ENCODE results near the gene MARCHF3. TPM values are rescaled to one million over a fixed set of nuclear protein-coding genes. Genes with fewer than 3 reads are reported as not detected.

MARCHF3 gene
- total RNA-seq, 1 donor from 2014 or later = 16.5 TPM

GRCh38 chr5:126837242-126837641 lies 193.1 kb downstream of the MARCHF3 start:
- Histone ChIP-seq H4K20me1 (ENCODE audit: insufficient read depth, low read length) (no peaks in the 10 kb centered on the region), H3K4me1 (ENCODE audit: insufficient read depth, low read length) (no peaks in the 10 kb centered on the region), H3K27ac (ENCODE audit: low read depth, low read length) (no peak overlapping the region), H3K4me3 (ENCODE audit: insufficient read depth, low read depth, low read length) (no peak overlapping the region), H2AFZ (ENCODE audit: low read depth, low read length) (no peak overlapping the region), H3K79me2 (ENCODE audit: insufficient read depth, low read length) (no peaks in the 10 kb centered on the region), H3K9ac (ENCODE audit: low read length) (no peak overlapping the region), H3K36me3 (ENCODE audit: insufficient read depth, low read length) (peaks cover 19% of the 10 kb centered on the region), H3K9me3 (ENCODE audit: insufficient read depth, low read depth, low read length) (no peaks in the 10 kb centered on the region), H3K27me3 (ENCODE audit: insufficient read depth, low read length) (no peaks in the 10 kb centered on the region), H3K4me2 (ENCODE audit: low read length) (no peak overlapping the region)
- H3K4me3 Mint-ChIP-seq (ENCODE audit: unreplicated experiment) = no peak overlapping the region
- peaks cover 7% of the 10 kb centered on the region for H3K4me1 Mint-ChIP-seq (ENCODE audit: low read depth, unreplicated experiment)
- FAIRE-seq (no peak), DNase-seq (ENCODE audit: low read depth) (no peak)
- peaks cover 1% of the 10 kb centered on the region for H3K36me3 Mint-ChIP-seq (ENCODE audit: low read depth, unreplicated experiment)
- H3K27me3 Mint-ChIP-seq (ENCODE audit: low read depth, unreplicated experiment) = no peaks in the 10 kb centered on the region
- no peak overlapping the region for H3K27ac Mint-ChIP-seq (ENCODE audit: unreplicated experiment)
- no peak for TF ChIP-seq EZH2 (IDR thresholded peaks at IDR 0.05; ENCODE audit: insufficient read depth, low read length)
- TF ChIP-seq CTCF (IDR thresholded peaks at IDR 0.05; ENCODE audit: insufficient read depth, low read depth, low read length) = no peak
- H3K9me3 Mint-ChIP-seq (ENCODE audit: unreplicated experiment) = no peaks in the 10 kb centered on the region

GRCh38 chr5:126836778-126837177 lies 193.6 kb downstream of the MARCHF3 start:
- Mint-ChIP-seq H3K27ac (ENCODE audit: unreplicated experiment) (no peak overlapping the region), H3K9me3 (ENCODE audit: unreplicated experiment) (no peaks in the 10 kb centered on the region), H3K27me3 (ENCODE audit: low read depth, unreplicated experiment) (no peaks in the 10 kb centered on the region), H3K36me3 (ENCODE audit: low read depth, unreplicated experiment) (peaks cover 1% of the 10 kb centered on the region), H3K4me3 (ENCODE audit: unreplicated experiment) (no peak overlapping the region), H3K4me1 (ENCODE audit: low read depth, unreplicated experiment) (peaks cover 7% of the 10 kb centered on the region)
- Histone ChIP-seq H3K27ac (ENCODE audit: low read depth, low read length) (no peak overlapping the region), H3K9me3 (ENCODE audit: insufficient read depth, low read depth, low read length) (no peaks in the 10 kb centered on the region), H2AFZ (ENCODE audit: low read depth, low read length) (no peak overlapping the region), H3K4me1 (ENCODE audit: insufficient read depth, low read length) (no peaks in the 10 kb centered on the region), H3K36me3 (ENCODE audit: insufficient read depth, low read length) (peaks cover 19% of the 10 kb centered on the region), H4K20me1 (ENCODE audit: insufficient read depth, low read length) (no peaks in the 10 kb centered on the region), H3K4me2 (ENCODE audit: low read length) (no peak overlapping the region), H3K79me2 (ENCODE audit: insufficient read depth, low read length) (no peaks in the 10 kb centered on the region), H3K27me3 (ENCODE audit: insufficient read depth, low read length) (no peaks in the 10 kb centered on the region), H3K4me3 (ENCODE audit: insufficient read depth, low read depth, low read length) (no peak overlapping the region), H3K9ac (ENCODE audit: low read length) (no peak overlapping the region)
- DNase-seq (ENCODE audit: low read depth) (no peak), FAIRE-seq (no peak)
- no peak for TF ChIP-seq CTCF (IDR thresholded peaks at IDR 0.05; ENCODE audit: insufficient read depth, low read depth, low read length)
- TF ChIP-seq EZH2 (IDR thresholded peaks at IDR 0.05; ENCODE audit: insufficient read depth, low read length) = no peak

- Histone ChIP-seq H3K9me3 (ENCODE audit: insufficient read depth, low read depth, low read length) (no peaks in the 10 kb centered on the region), H3K9ac (ENCODE audit: low read length) (no peak overlapping the region), H3K4me3 (ENCODE audit: insufficient read depth, low read depth, low read length) (no peak overlapping the region), H3K27me3 (ENCODE audit: insufficient read depth, low read length) (no peaks in the 10 kb centered on the region), H3K27ac (ENCODE audit: low read depth, low read length) (no peak overlapping the region), H2AFZ (ENCODE audit: low read depth, low read length) (no peak overlapping the region), H3K4me1 (ENCODE audit: insufficient read depth, low read length) (no peaks in the 10 kb centered on the region), H3K79me2 (ENCODE audit: insufficient read depth, low read length) (no peaks in the 10 kb centered on the region), H3K36me3 (ENCODE audit: insufficient read depth, low read length) (peaks cover 29% of the 10 kb centered on the region), H4K20me1 (ENCODE audit: insufficient read depth, low read length) (no peaks in the 10 kb centered on the region), H3K4me2 (ENCODE audit: low read length) (no peak overlapping the region)
- Mint-ChIP-seq H3K27ac (ENCODE audit: unreplicated experiment) (no peak overlapping the region), H3K4me1 (ENCODE audit: low read depth, unreplicated experiment) (no peaks in the 10 kb centered on the region), H3K9me3 (ENCODE audit: unreplicated experiment) (no peaks in the 10 kb centered on the region), H3K36me3 (ENCODE audit: low read depth, unreplicated experiment) (peaks cover 3% of the 10 kb centered on the region), H3K27me3 (ENCODE audit: low read depth, unreplicated experiment) (no peaks in the 10 kb centered on the region), H3K4me3 (ENCODE audit: unreplicated experiment) (no peak overlapping the region)
- FAIRE-seq (no peak), DNase-seq (ENCODE audit: low read depth) (no peak)
- TF ChIP-seq CTCF (IDR thresholded peaks at IDR 0.05; ENCODE audit: insufficient read depth, low read depth, low read length) (no peak), EZH2 (IDR thresholded peaks at IDR 0.05; ENCODE audit: insufficient read depth, low read length) (no peak)
These were observed 199.2 kb downstream of the MARCHF3 start for GRCh38 chr5:126831156-126831555.
